Activated T-cell treated with anti-CD3 and anti-CD28 coated beads, Interleukin-2, amount 50 U/mL, for 72 hours (primary cell): ENCODE results near the gene GALNT2. TPM values are rescaled to one million over a fixed set of nuclear protein-coding genes. Genes with fewer than 3 reads are reported as not detected.
A peak's percentile ranks its signal among the peaks of the same experiment; 100 is the strongest.

ENCODE experiments used
- ATAC-seq, 2 donors: fragments of 150-1000 bp; cut with Tn5 transposase; replicated peaks in 1 of 2; 2 replicates each; pipeline ENCODE4 v1.10.0; 2021; ENCODE audit warnings: moderate library complexity in 2 of 2, mild to moderate bottlenecking in 1 of 2
- DNase-seq, 2 donors: peaks; one replicate each; pipeline ENCODE4 v3.0.0; 2021 to 2022; ENCODE audit warnings: mixed read lengths in 1 of 2
- H3K27ac Mint-ChIP-seq: one replicate; pipeline ENCODE4 v1.8.0; 2022; ENCODE audit warnings: mild to moderate bottlenecking, moderate library complexity, mixed read lengths
- H3K27me3 Mint-ChIP-seq: one replicate; pipeline ENCODE4 v1.8.0; 2022; ENCODE audit warnings: low read depth, mixed read lengths
- H3K36me3 Mint-ChIP-seq, 2 donors: one replicate each; pipeline ENCODE4 v1.8.0; 2022; ENCODE audit warnings: mixed read lengths in 2 of 2, mild to moderate bottlenecking in 1 of 2; ENCODE audit not compliant: insufficient read depth in 2 of 2
- H3K4me1 Mint-ChIP-seq: one replicate; pipeline ENCODE4 v1.8.0; 2022; ENCODE audit warnings: low read depth, mixed read lengths
- H3K4me3 Mint-ChIP-seq, 2 donors: one replicate each; pipeline ENCODE4 v1.8.0; 2022; ENCODE audit warnings: mild to moderate bottlenecking in 2 of 2, mixed read lengths in 2 of 2, moderate library complexity in 2 of 2
- H3K9me3 Mint-ChIP-seq, 2 donors: one replicate each; pipeline ENCODE4 v1.8.0; 2022; ENCODE audit warnings: mixed read lengths in 2 of 2
- total RNA-seq, 2 donors: library from RNA; stranded (reverse); gene quantifications; one replicate each; pipeline ENCODE4 v1.2.3, GENCODE V29; 2022

Gene GALNT2
- total RNA-seq, 2 donors from 2014 or later: 50.2 to 67.6 TPM

DNA sequence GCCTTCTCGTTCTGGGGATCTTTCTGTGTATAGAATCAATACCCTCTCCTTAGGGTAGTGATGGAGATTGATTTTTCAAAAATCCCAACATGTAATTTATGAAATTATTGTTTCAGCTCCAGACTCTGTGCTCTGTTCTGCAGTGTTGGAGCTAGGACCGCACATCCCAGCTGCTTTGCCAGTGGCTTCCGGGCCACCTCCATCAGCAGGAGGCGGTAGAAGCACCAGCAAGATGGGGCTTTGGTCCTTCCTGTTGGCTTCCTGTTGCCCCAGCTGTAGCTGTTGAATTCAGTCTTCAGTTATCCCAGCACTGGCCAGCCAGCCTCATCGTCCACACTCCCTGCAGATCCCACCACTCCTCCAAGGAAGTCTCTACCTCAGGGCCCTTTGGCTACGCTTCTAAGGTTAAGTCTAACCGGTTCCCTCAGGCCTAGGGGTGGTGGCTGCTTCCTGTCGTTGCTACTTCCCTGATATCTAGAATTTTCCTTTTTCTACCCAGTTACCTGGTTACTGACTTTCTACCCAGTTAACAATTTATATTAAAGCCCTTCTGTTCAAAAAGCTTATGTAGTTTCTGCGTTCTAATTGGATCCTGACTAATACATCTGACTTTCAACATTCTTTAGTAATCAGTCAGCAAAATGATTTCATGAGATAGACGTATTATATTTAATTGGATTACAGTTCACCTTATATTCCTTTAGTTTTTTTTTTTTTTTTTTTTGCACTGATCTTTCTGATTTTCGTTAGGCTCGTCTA, 24.6 kb downstream of the GALNT2 start:
- Mint-ChIP-seq H3K27me3 (no peaks in the 10 kb centered on the region), H3K9me3 (no peaks in the 10 kb centered on the region), H3K4me1 (peaks cover 48% of the 10 kb centered on the region), H3K27ac (no peak overlapping the region), H3K36me3 (peaks cover 4 to 28% of the 10 kb centered on the region in 2 donors), H3K4me3 (no peak overlapping the region)
- ATAC-seq (no peak), DNase-seq (no peak)

- peaks cover 26% of the 10 kb centered on the region for H3K4me1 Mint-ChIP-seq
- peaks cover 9 to 32% of the 10 kb centered on the region in 2 donors for H3K36me3 Mint-ChIP-seq
- no peaks in the 10 kb centered on the region for H3K9me3 Mint-ChIP-seq
- H3K4me3 Mint-ChIP-seq: no peak overlapping the region
- H3K27ac Mint-ChIP-seq: no peak overlapping the region
- no peak for DNase-seq
- no peak for ATAC-seq
- H3K27me3 Mint-ChIP-seq: no peaks in the 10 kb centered on the region
These were observed 27.7 kb downstream of the GALNT2 start for GRCh38 chr1:230094746-230095145.

DNA sequence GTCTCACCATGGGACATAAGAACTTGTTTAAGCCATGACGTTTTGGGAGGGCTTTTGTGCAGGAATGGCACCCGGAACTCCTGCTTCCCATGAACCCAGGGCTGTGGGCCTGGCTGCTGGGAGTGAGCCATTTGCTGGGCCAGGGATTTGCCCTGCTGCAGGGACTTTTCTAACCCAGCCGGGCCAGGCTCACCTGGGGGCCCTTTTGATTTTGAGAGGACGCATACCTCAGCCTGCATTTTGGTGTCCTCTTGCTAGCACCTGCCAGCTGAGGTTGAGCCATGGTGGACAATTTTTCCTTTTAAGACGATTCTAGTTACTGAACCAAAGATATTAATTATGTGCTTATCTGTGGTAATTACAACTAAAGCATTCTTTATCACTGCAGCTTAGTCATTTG, 28.9 kb downstream of the GALNT2 start:
- peaks cover 17% of the 10 kb centered on the region for H3K4me1 Mint-ChIP-seq
- no peaks in the 10 kb centered on the region for H3K27me3 Mint-ChIP-seq
- ATAC-seq (no peak), DNase-seq (no peak)
- H3K36me3 Mint-ChIP-seq: peaks cover 9 to 25% of the 10 kb centered on the region in 2 donors
- H3K9me3 Mint-ChIP-seq: no peaks in the 10 kb centered on the region
- H3K4me3 Mint-ChIP-seq: no peak overlapping the region
- H3K27ac Mint-ChIP-seq: no peak overlapping the region

- no peak for ATAC-seq
- Mint-ChIP-seq H3K4me3 (no peak overlapping the region), H3K27me3 (no peaks in the 10 kb centered on the region), H3K4me1 (peaks cover 31% of the 10 kb centered on the region), H3K27ac (no peak overlapping the region), H3K36me3 (peaks cover 7 to 14% of the 10 kb centered on the region in 2 donors), H3K9me3 (no peaks in the 10 kb centered on the region)
- no peak for DNase-seq
These were observed 30.3 kb downstream of the GALNT2 start for GRCh38 chr1:230097370-230097769.

DNA sequence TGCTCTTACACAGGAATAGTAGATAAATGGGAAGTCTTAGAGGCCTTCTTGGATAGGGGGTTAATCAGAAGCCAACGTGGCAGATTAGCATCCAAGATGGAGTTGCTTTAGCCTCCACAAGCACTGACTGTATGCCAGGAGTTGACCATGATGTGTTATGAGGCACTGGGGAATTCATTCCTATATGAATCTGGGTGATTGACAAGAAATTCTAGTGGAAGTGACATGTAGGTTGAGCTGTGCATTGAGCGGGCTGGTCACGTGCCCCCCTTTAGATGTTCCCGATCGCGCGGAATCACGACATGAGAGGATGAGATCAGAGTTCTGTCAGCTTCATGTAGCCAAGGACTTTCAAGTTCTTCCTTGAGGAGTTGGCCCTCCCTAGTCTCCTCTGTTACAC, 31.7 kb downstream of the GALNT2 start:
- Mint-ChIP-seq H3K36me3 (peaks cover 7 to 11% of the 10 kb centered on the region in 2 donors), H3K4me3 (no peak overlapping the region), H3K4me1 (peaks cover 40% of the 10 kb centered on the region), H3K9me3 (no peaks in the 10 kb centered on the region), H3K27me3 (no peaks in the 10 kb centered on the region), H3K27ac (no peak overlapping the region)
- DNase-seq: no peak
- ATAC-seq: no peak

DNA sequence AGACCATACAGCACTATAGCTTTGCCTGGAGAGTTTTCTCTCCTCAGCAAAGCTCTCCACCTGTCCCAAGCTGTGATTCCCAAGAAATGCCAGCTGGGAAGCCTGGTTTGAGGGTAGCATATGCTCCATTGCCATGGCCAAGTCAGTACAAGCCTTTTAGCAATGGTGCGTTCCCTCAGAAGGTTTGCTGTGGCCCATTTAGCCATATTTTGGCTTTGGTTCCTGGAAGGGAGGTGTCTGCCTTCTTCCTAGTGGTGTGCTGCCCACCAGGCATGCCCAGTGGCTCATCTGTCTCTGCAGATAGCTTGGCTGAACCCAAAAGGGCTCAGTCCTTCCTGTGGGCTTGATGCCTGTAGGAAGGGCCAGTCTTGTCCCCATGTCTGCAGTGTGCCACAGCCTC, 32.4 kb downstream of the GALNT2 start:
- Mint-ChIP-seq H3K27ac (no peak overlapping the region), H3K4me1 (peaks cover 47% of the 10 kb centered on the region), H3K4me3 (no peak overlapping the region), H3K9me3 (no peaks in the 10 kb centered on the region), H3K36me3 (peaks cover 7 to 11% of the 10 kb centered on the region in 2 donors), H3K27me3 (no peaks in the 10 kb centered on the region)
- DNase-seq: no peak
- no peak for ATAC-seq

DNA sequence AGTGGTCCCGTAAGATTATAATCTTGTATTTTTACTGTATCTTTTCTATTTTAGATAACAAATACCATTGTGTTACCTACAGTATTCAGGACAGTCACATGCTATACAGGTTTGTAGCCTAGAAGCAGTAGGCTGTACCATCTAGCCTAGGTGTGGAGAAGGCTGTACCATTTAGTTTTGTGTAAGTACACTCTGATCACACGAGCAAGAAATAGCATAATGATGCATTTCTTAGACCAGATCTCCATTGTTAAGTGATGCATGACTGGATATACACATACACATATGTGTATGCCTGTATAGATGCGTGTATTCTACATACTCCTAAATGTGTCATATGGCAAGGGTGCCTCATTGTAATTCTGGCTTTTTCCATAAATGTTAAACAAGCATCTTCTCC, 33.9 kb downstream of the GALNT2 start:
- Mint-ChIP-seq H3K27me3 (no peaks in the 10 kb centered on the region), H3K9me3 (no peaks in the 10 kb centered on the region), H3K4me1 (peaks cover 62% of the 10 kb centered on the region), H3K27ac (no peak overlapping the region), H3K36me3 (peaks cover 5 to 11% of the 10 kb centered on the region in 2 donors), H3K4me3 (no peak overlapping the region)
- DNase-seq: no peak
- no peak for ATAC-seq

GRCh38 chr1:230101556-230101955, 34.5 kb downstream of the GALNT2 start:
- H3K27ac Mint-ChIP-seq: no peak overlapping the region
- DNase-seq (no peak), ATAC-seq (no peak)
- no peaks in the 10 kb centered on the region for H3K9me3 Mint-ChIP-seq
- H3K36me3 Mint-ChIP-seq: peaks cover 5 to 11% of the 10 kb centered on the region in 2 donors
- no peak overlapping the region for H3K4me3 Mint-ChIP-seq
- no peaks in the 10 kb centered on the region for H3K27me3 Mint-ChIP-seq
- H3K4me1 Mint-ChIP-seq: peaks cover 64% of the 10 kb centered on the region

GRCh38 chr1:230102046-230102445, 35.0 kb downstream of the GALNT2 start:
- H3K27me3 Mint-ChIP-seq: no peaks in the 10 kb centered on the region
- H3K9me3 Mint-ChIP-seq: no peaks in the 10 kb centered on the region
- no peak overlapping the region for H3K27ac Mint-ChIP-seq
- DNase-seq: no peak
- H3K4me1 Mint-ChIP-seq: peaks cover 68% of the 10 kb centered on the region
- no peak for ATAC-seq
- H3K36me3 Mint-ChIP-seq: peaks cover 4 to 11% of the 10 kb centered on the region in 2 donors
- H3K4me3 Mint-ChIP-seq: no peak overlapping the region

- Mint-ChIP-seq H3K36me3 (peaks cover 2 to 8% of the 10 kb centered on the region in 2 donors), H3K4me1 (peaks cover 72% of the 10 kb centered on the region)
- no peak for ATAC-seq
These were observed 35.4 kb downstream of the GALNT2 start for GRCh38 chr1:230102472-230102871.

GRCh38 chr1:230103306-230104173, 36.5 kb downstream of the GALNT2 start:
- no peaks in the 10 kb centered on the region for H3K27me3 Mint-ChIP-seq
- peak; percentile 2 to 14 for ATAC-seq
- no peaks in the 10 kb centered on the region for H3K9me3 Mint-ChIP-seq
- no peak for DNase-seq
- peak overlapping the region; percentile 12 for H3K27ac Mint-ChIP-seq
- H3K4me3 Mint-ChIP-seq: peak overlapping the region; percentile 84 to 94
- peaks cover 2 to 3% of the 10 kb centered on the region in 2 donors for H3K36me3 Mint-ChIP-seq
- peaks cover 76% of the 10 kb centered on the region for H3K4me1 Mint-ChIP-seq

More at GRCh38 chr1:230102472-230102871, 35.4 kb downstream of the GALNT2 start:
- Mint-ChIP-seq H3K4me3 (peak overlapping the region; percentile 2 to 38), H3K9me3 (no peaks in the 10 kb centered on the region), H3K27me3 (no peaks in the 10 kb centered on the region), H3K27ac (no peak overlapping the region)
- no peak for DNase-seq

GRCh38 chr1:230104395-230105244, 37.6 kb downstream of the GALNT2 start:
- H3K4me1 Mint-ChIP-seq: peaks cover 87% of the 10 kb centered on the region
- peak; percentile 78 to 81 for ATAC-seq
- no peaks in the 10 kb centered on the region for H3K9me3 Mint-ChIP-seq
- peak overlapping the region; percentile 84 to 94 for H3K4me3 Mint-ChIP-seq
- H3K27me3 Mint-ChIP-seq: no peaks in the 10 kb centered on the region
- H3K36me3 Mint-ChIP-seq: peaks cover 3 to 4% of the 10 kb centered on the region in 2 donors
- H3K27ac Mint-ChIP-seq: peak overlapping the region; percentile 92
- peak; percentile 90 to 94 for DNase-seq
